HCT116 (cell line): Measurements from ENCODE around the gene FES. TPM values are rescaled to one million over a fixed set of nuclear protein-coding genes. Genes with fewer than 3 reads are reported as not detected.

ENCODE experiments used
- ATAC-seq: fragments of 200-7000 bp; cut with Tn5 transposase; 2 replicates; pipeline ENCODE4 v1.9.1; 2020; ENCODE audit warnings: mild to moderate bottlenecking, moderate library complexity
- BruUV-seq: library from RNA; stranded (reverse); fragments of 400-500 nt; replicated peaks from 2 replicates; lab custom pipeline; 2021; lab: Mats Ljungman, UMichigan
- CTCF ChIA-PET: fragments of 300-600 bp; sonication (Branson Sonifier 250); formaldehyde crosslinking; loops from one replicate; lab custom pipeline; 2021; ENCODE audit warnings: antibody characterized with exemption; lab: Charles Lee
- POLR2A ChIA-PET: fragments of 300-600, 350-600 bp; sonication (Branson Sonifier 250); formaldehyde crosslinking; loops from one replicate; lab custom pipeline; 2021; ENCODE audit warnings: antibody characterized with exemption; lab: Charles Lee
- RAD21 ChIA-PET, 2 experiments: fragments of 300-600 bp; sonication (Branson Sonifier 250); formaldehyde crosslinking; loops; one replicate each; lab custom pipeline; 2023; ENCODE audit warnings: low total read pairs in 2 of 2; ENCODE audit not compliant: uncharacterized antibody in 2 of 2, unreplicated experiment in 2 of 2, low non-redundant PET in 1 of 2; lab: Charles Lee
- DNase-seq: peaks from one replicate; pipeline ENCODE4 v3.0.0-alpha.2; 2010; ENCODE audit warnings: low read depth, low spot score
- H2AFZ ChIP-seq: fragments of 200-600 bp; shearing (Covaris generic), sonication (generic); 2 replicates; pipeline ENCODE4 v1.6.1; 2017; ENCODE audit warnings: low read depth, mixed run types, mixed read lengths, antibody characterized with exemption, low read length; ENCODE audit not compliant: poor library complexity, severe bottlenecking
- H3K27ac ChIP-seq: 2 replicates; pipeline ENCODE4 v1.5.1; 2012; ENCODE audit warnings: low read depth, low read length
- H3K27me3 ChIP-seq: fragments of 200-600 bp; sonication (generic); 2 replicates; pipeline ENCODE4 v1.6.1; 2016; ENCODE audit warnings: mixed run types, low read length, mixed read lengths; ENCODE audit not compliant: insufficient read depth
- H3K36me3 ChIP-seq, 2 experiments: fragments of 200-500 bp in 1 of 2; fragments of 200-600 bp in 1 of 2; sonication (Bioruptor generic) in 1 of 2; sonication (generic) in 1 of 2; 2 replicates each; pipeline versions ENCODE4 v1.5.1 to v1.6.1; 2014 to 2016; ENCODE audit warnings: low read length in 2 of 2, inconsistent platforms in 1 of 2, mixed read lengths in 1 of 2, mixed run types in 1 of 2; ENCODE audit not compliant: insufficient read depth in 2 of 2, control insufficient read depth in 1 of 2
- H3K4me1 ChIP-seq, 2 experiments: fragments of 200-600 bp in 1 of 2; sonication (generic) in 1 of 2; 2 replicates each; pipeline versions ENCODE4 v1.5.1 to v1.6.1; 2012 to 2017; ENCODE audit warnings: low read length in 2 of 2, inconsistent platforms in 1 of 2, mild to moderate bottlenecking in 1 of 2, mixed read lengths in 1 of 2, mixed run types in 1 of 2, moderate library complexity in 1 of 2; ENCODE audit not compliant: insufficient read depth in 2 of 2, control insufficient read depth in 1 of 2
- H3K4me2 ChIP-seq: fragments of 200-600 bp; sonication (generic); 2 replicates; pipeline ENCODE4 v1.6.1; 2017; ENCODE audit warnings: mixed run types, low read length, mixed read lengths
- H3K4me3 ChIP-seq, 2 experiments: fragments of 200-600 bp in 1 of 2; sonication (generic) in 1 of 2; replicated peaks in 1 of 2; 2 replicates each; pipeline ENCODE4 v1.5.1; 2011 to 2016; ENCODE audit warnings: low read length in 2 of 2, control low read depth in 1 of 2, low read depth in 1 of 2, mild to moderate bottlenecking in 1 of 2, mixed read lengths in 1 of 2, mixed run types in 1 of 2
- H3K79me2 ChIP-seq: fragments of 200-600 bp; sonication (generic); 2 replicates; pipeline ENCODE4 v1.6.1; 2017; ENCODE audit warnings: mild to moderate bottlenecking, mixed run types, low read length, moderate library complexity, mixed read lengths; ENCODE audit not compliant: insufficient read depth
- H3K9ac ChIP-seq: fragments of 200-600 bp; sonication (generic); 2 replicates; pipeline ENCODE4 v1.6.1; 2016; ENCODE audit warnings: low read length, mixed read lengths
- H3K9me2 ChIP-seq: fragments of 200-600 bp; sonication (generic), shearing (Covaris generic); 2 replicates; pipeline ENCODE4 v1.6.1; 2017; ENCODE audit warnings: mixed run types, mild to moderate bottlenecking, moderate library complexity; ENCODE audit not compliant: insufficient read depth
- H3K9me3 ChIP-seq, 2 experiments: fragments of 200-500 bp in 1 of 2; fragments of 200-600 bp in 1 of 2; sonication (Bioruptor generic) in 1 of 2; sonication (generic) in 1 of 2; 2 replicates each; pipeline ENCODE4 v1.6.1; 2014 to 2017; ENCODE audit warnings: low read length in 2 of 2, mixed read lengths in 2 of 2, inconsistent platforms in 1 of 2, low read depth in 1 of 2, mild to moderate bottlenecking in 1 of 2, mixed run types in 1 of 2, moderate library complexity in 1 of 2; ENCODE audit not compliant: control insufficient read depth in 1 of 2, insufficient read depth in 1 of 2
- H4K20me1 ChIP-seq: fragments of 200-600 bp; sonication (generic), shearing (Covaris generic); 2 replicates; pipeline ENCODE4 v1.6.1; 2017; ENCODE audit warnings: mixed run types, mild to moderate bottlenecking, moderate library complexity; ENCODE audit not compliant: insufficient read depth
- CEBPB ChIP-seq: IDR thresholded peaks from 2 replicates; pipeline ENCODE4 v1.6.1; 2012; ENCODE audit warnings: low read depth
- CTCF ChIP-seq, 3 experiments: fragments of 200-600 bp in 1 of 3; sonication (generic) in 1 of 3; IDR thresholded peaks in 2 of 3; conservative IDR thresholded peaks in 1 of 3; 2 replicates each; pipeline ENCODE4 v1.5.1; 2012 to 2017; ENCODE audit warnings: low read depth in 2 of 3, low read length in 2 of 3, antibody characterized with exemption in 1 of 3, borderline replicate concordance in 1 of 3, control low read depth in 1 of 3, mild to moderate bottlenecking in 1 of 3, mixed read lengths in 1 of 3, mixed run types in 1 of 3, moderate library complexity in 1 of 3; ENCODE audit not compliant: insufficient read depth in 1 of 3
- EGR1 ChIP-seq: IDR thresholded peaks from 2 replicates; pipeline ENCODE4 v1.6.1; 2012; ENCODE audit warnings: low read depth
- ELF1 ChIP-seq: IDR thresholded peaks from 2 replicates; pipeline ENCODE4 v1.6.1; 2012; ENCODE audit warnings: low read depth, borderline replicate concordance
- EZH2 ChIP-seq: fragments of 200-600 bp; sonication (generic); IDR thresholded peaks from 2 replicates; pipeline ENCODE4 v1.6.1; 2017; ENCODE audit warnings: antibody characterized with exemption, mixed run types
- EZH2phosphoT487 ChIP-seq: fragments of 200-600 bp; IDR thresholded peaks from 2 replicates; pipeline ENCODE4 v1.6.1; 2018; ENCODE audit warnings: antibody characterized with exemption, borderline replicate concordance
- FOSL1 ChIP-seq: IDR thresholded peaks from 2 replicates; pipeline ENCODE4 v1.6.1; 2012; ENCODE audit warnings: low read depth
- JUND ChIP-seq: IDR thresholded peaks from 2 replicates; pipeline ENCODE4 v1.6.1; 2012
- MAX ChIP-seq: IDR thresholded peaks from 2 replicates; pipeline ENCODE4 v1.6.1; 2012
- POLR2A ChIP-seq: IDR thresholded peaks from 2 replicates; pipeline ENCODE4 v1.7.0; 2011; ENCODE audit warnings: borderline replicate concordance; ENCODE audit not compliant: insufficient read depth, insufficient read length; ENCODE audit errors: extremely low read depth
- SP1 ChIP-seq: IDR thresholded peaks from 2 replicates; pipeline ENCODE4 v1.6.1; 2012; ENCODE audit warnings: low read depth
- TCF7L2 ChIP-seq: IDR thresholded peaks from 2 replicates; pipeline ENCODE4 v1.7.0; 2011; ENCODE audit warnings: borderline replicate concordance, inconsistent platforms; ENCODE audit not compliant: insufficient read depth, insufficient read length; ENCODE audit errors: extremely low read depth
- YY1 ChIP-seq: IDR thresholded peaks from 2 replicates; pipeline ENCODE4 v1.6.1; 2011; ENCODE audit warnings: low read length, low read depth, moderate library complexity, mild to moderate bottlenecking; ENCODE audit not compliant: insufficient replicate concordance; ENCODE audit errors: extremely low read depth
- ZFX ChIP-seq: fragments of 450-650 bp; IDR thresholded peaks from 2 replicates; pipeline ENCODE4 v1.6.1; 2017
- intact Hi-C: fragments of 100-400 bp; cut with micrococcal nuclease; formaldehyde crosslinking; loops from 2 replicates; pipeline ENCODE4 v1.10.0; 2022
- total RNA-seq: library from RNA; stranded (reverse); gene quantifications from one replicate; pipeline ENCODE4 v1.2.1, GENCODE V29; 2021; ENCODE audit not compliant: unreplicated experiment
- TF ChIP-seq, protein P1 (sequence below): IDR thresholded peaks from 2 replicates; pipeline ENCODE4 v1.6.1; 2012; ENCODE audit warnings: low read depth
- TF ChIP-seq, protein P2 (sequence below): IDR thresholded peaks from 2 replicates; pipeline ENCODE4 v1.6.1; 2012

FES gene
- total RNA-seq, 1 experiment from 2014 or later: 5.3 TPM

GRCh38 chr15:90905306-90906180 lies 21.2 kb downstream of the FES start (continued):
- TF ChIP-seq, protein P1, sequence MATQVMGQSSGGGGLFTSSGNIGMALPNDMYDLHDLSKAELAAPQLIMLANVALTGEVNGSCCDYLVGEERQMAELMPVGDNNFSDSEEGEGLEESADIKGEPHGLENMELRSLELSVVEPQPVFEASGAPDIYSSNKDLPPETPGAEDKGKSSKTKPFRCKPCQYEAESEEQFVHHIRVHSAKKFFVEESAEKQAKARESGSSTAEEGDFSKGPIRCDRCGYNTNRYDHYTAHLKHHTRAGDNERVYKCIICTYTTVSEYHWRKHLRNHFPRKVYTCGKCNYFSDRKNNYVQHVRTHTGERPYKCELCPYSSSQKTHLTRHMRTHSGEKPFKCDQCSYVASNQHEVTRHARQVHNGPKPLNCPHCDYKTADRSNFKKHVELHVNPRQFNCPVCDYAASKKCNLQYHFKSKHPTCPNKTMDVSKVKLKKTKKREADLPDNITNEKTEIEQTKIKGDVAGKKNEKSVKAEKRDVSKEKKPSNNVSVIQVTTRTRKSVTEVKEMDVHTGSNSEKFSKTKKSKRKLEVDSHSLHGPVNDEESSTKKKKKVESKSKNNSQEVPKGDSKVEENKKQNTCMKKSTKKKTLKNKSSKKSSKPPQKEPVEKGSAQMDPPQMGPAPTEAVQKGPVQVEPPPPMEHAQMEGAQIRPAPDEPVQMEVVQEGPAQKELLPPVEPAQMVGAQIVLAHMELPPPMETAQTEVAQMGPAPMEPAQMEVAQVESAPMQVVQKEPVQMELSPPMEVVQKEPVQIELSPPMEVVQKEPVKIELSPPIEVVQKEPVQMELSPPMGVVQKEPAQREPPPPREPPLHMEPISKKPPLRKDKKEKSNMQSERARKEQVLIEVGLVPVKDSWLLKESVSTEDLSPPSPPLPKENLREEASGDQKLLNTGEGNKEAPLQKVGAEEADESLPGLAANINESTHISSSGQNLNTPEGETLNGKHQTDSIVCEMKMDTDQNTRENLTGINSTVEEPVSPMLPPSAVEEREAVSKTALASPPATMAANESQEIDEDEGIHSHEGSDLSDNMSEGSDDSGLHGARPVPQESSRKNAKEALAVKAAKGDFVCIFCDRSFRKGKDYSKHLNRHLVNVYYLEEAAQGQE: no peak
- TF ChIP-seq JUND: no peak
- no peak for TF ChIP-seq EZH2

DNA sequence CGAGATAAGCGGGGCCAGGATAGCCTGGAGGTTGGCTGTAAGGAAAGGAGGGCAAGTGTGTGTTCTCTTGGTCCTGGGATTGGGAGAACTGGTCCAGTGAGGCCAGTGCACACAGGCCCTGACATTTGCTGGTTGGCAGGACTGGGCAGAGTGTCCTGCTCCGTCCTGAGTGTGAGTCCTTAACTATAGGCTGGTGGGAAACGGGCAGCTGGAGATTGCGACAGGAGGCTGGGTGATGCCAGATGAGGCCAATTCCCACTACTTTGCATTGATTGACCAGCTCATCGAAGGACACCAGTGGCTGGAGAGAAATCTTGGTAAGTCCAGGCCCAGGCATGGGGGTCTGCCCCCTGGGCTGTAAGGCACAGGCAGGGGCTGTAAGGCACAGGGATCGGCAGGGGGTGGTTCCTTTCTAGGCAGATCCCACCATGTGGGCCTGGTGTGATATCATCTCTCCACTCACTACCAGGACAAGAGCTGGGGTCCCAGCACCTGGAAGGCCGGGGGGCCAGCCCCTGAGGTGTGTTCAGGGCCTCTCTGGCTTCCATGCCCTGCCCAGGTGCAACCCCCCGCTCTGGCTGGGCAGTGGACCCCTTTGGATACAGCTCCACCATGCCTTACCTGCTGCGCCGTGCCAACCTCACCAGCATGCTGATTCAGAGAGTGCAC lies 22.0 kb downstream of the FES start:
- no TSS peak for BruUV-seq
- no peak overlapping the region for H3K4me2 ChIP-seq
- intact Hi-C loops: no loop called here
- H3K9me3 ChIP-seq: no peaks in the 10 kb centered on the region
- H3K9ac ChIP-seq: no peak overlapping the region
- H3K4me1 ChIP-seq: peaks cover 10 to 19% of the 10 kb centered on the region in 2 experiments; a peak in 3 of 4 replicates
- no peaks in the 10 kb centered on the region for H3K27me3 ChIP-seq
- no peak overlapping the region for H2AFZ ChIP-seq
- no peaks in the 10 kb centered on the region for H3K9me2 ChIP-seq
- ChIA-PET POLR2A (no interaction called here), CTCF (interaction anchor here (6.4 kb wide), 1 partner anchor 26 kb away, joined by 70 read pairs; the partner anchor contains the start of genes HDDC3 and UNC45A), RAD21 (no interaction called here)
- H3K27ac ChIP-seq: no peak overlapping the region
- no peaks in the 10 kb centered on the region for H4K20me1 ChIP-seq
- DNase-seq (no peak), ATAC-seq (no peak)
- H3K36me3 ChIP-seq: peaks cover 10 to 12% of the 10 kb centered on the region in 2 experiments; a peak in 3 of 4 replicates
- H3K79me2 ChIP-seq: no peaks in the 10 kb centered on the region
- H3K4me3 ChIP-seq: no peak overlapping the region
- TF ChIP-seq YY1 (no peak), FOSL1 (no peak), EZH2phosphoT487 (no peak), MAX (no peak), SP1 (no peak), ZFX (no peak), POLR2A (no peak), EGR1 (no peak), EZH2 (no peak), TCF7L2 (no peak), ELF1 (no peak), CEBPB (no peak), CTCF (IDR thresholded peaks at IDR 0.05 in 2 of 3, conservative IDR thresholded peaks at IDR 0.05 in 1 of 3; ENCODE audit: borderline replicate concordance in 1 of 3, insufficient read depth in 1 of 3, low read depth in 2 of 3, low read length in 2 of 3) (no peak)
- TF ChIP-seq, protein P2, sequence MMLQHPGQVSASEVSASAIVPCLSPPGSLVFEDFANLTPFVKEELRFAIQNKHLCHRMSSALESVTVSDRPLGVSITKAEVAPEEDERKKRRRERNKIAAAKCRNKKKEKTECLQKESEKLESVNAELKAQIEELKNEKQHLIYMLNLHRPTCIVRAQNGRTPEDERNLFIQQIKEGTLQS: no peak
